Measurements from ENCODE around the gene KSR2.
"Not testable (repeated sequence)": the region's sequence is repeated elsewhere in the genome, so short reads cannot be mapped to it uniquely, and the experiment has no call there.

The KSR2 gene

DNA sequence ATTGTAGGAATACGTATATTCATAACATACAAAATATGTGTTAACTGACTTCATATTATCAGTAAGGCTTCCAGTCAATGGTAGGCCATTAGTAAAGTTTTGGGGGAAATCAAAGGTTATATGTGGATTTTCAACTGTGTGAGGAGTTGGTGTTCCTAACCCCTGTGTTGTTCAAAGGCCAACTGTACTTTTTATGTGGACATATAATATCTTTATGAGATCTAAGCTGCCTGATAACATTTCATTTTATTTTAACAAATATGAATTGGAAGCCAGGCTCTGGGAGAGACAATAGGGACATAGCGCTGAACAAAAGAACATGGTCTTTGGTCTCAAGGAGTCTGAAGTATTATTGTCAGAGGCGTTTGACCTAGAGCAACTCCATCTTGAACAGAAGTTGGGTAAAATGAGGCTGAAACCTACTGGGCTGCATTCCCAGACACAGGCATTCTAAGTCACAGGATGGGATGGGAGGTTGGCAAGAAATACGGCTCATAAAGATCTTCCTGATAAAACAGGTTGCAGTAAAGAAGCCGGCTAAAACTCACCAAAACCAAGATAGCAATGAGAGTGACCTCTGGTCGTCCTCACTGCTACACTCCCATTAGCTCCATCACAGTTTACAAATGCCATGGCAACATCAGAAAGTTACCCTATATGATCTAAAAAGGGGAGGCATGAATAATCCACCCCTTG lies 147.2 kb downstream of the KSR2 start:
- no peak for DNase-seq (ENCODE audit: low read depth)

DNA sequence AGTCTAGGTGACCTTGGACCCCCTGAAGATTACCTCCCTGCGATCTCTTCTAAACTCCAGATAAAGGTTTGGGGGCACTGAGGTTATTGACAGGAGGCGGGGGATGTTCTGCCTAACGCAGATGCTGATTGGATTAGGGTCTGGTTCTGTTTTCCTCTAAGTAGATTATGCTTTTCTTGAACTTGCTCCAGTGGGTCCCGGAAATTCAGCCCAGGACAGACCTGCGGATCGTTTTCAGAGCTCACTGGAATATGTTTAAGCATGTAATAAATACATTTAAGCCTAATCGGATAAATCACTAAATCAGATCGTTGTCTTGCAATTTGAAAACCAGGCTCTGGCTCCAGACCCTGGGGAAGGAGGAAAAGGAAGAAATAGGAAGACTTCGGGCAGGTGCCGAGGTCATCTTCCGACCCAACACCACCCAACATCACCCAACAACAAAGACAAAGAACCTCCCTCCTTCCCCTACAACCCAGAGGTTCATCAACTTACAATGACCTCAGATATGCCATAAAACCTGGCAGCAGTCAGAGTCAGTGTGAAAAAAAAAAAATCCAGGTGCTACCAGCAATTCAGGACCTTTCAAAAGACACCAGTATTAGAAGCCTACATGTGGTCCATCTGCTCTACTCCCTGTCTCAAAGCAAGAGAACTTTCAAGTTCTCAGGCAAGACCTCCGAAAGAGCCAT lies 148.4 kb downstream of the KSR2 start:
- no peak for DNase-seq (ENCODE audit: low read depth)

DNA sequence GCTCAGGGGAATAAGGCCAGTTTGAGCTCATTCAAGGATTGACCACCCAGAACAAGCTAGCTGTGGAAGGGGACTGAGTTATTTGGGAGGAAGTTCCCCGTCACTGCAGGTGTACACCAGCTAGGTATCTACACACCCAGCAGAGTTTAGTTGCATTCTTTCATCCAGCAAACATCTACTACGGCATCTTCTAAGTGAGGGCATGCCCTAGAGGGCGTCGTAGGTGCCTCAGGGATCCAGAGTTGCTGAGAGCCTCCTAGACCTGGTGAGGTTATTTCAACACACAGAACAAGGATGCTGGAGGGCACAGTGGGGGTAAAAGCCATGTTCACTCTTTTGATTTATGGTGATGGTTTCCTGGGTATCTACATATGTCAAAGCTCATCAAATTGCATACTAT lies 149.6 kb downstream of the KSR2 start:
- DNase-seq (ENCODE audit: low read depth), result no peak

DNA sequence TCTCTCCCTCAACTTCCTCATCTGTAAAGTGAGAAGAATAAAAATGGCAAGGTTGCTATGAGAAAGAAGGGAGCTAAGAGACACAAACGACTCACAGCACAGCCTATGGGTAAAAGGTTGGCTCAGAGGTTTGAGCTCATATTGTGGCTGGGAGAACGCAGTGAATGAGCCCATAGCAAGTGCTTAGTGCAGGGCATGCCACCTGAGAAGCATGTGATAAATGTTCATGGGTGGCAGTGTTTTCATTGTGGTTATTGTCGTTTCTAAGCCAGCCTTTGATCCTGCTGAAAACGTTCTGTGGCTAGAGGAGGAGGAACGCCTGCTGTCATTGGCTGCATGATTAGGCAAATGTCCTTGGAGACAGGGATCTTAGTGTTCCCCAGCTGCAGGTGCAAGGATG lies 150.4 kb downstream of the KSR2 start:
- DNase-seq (ENCODE audit: low read depth), result no peak

DNA sequence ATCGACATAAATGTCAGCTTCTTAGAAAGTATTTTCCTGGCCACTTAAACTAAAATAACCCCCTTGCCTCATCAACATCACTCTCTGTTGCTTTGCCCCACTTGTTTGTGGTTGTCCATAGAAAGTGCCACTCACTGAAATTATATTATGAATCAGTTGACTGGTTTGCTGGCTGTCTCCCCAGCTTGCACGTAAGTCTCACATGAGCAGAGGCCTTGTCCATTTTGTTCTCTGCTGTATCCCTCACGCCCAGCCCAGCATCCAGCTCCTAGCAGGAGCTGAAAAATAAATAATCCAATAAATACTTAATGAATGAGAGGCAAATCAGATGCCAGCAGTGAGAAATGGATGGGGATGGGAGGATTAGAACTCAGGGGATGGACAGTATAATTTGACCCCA lies 159.3 kb downstream of the KSR2 start:
- DNase-seq (ENCODE audit: low read depth), result no peak

DNA sequence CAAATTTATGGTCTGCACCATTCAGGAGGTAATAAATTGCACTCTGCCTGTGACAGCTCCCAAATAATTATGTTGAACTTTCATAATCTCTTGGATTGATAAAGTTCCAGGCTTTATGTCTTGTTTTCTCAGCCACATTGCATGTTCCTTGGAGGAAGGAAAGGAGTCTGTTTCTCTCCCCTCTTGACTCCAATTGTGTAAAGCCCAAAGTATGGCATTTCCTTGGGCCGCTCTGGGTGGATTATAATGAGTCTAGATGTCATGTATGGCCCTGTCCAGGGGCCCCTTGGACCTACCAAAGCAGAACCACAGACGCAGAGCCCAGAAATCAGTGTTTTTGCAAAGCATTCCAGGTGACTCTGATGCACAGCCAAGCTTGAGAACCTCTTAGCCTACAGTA lies 160.8 kb downstream of the KSR2 start:
- DNase-seq (ENCODE audit: low read depth), result no peak

GRCh38 chr12:117807355-117807754 lies 161.4 kb downstream of the KSR2 start:
- DNase-seq (ENCODE audit: low read depth), result no peak

DNA sequence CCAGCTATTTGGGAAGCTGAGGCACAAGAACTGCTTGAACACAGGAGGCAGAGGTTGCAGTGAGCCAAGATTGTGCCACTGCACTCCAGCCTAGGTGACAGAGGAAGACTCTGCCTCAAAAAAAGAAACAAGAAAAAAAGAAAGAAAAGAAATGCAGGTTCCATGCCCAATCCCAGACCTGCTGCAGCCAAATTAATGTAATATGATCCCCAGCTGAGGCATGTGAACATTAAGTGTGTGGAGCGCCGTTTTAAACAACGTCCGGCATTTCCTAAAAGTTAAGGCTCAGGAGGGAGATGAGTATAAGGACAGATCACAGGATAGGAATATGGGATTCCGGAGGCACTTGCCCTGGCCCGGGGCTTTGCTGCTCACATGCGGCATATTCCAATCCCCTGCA lies 162.9 kb downstream of the KSR2 start:
- no peak for DNase-seq (ENCODE audit: low read depth)

DNA sequence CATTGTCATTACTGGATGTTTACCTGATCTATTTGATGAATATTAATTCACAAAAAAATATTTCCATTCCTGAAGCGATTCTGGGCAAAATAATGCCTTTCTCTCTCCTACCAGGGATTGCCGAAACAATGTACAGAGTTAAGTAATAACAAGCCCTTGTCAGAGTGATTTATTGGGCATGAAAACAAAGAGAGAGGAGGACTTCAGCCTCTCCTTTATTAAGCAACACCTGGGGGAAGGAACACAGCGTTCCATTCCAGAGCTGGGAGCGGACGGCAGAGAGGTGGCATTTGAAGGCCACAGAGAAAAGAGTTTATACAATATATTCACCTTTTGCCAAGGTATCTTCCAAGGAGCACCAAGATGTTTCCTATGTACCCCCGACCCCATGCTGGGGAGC lies 165.8 kb downstream of the KSR2 start:
- no peak for DNase-seq (ENCODE audit: low read depth)

- DNase-seq (ENCODE audit: low read depth), result not testable (repeated sequence)
These were observed 168.1 kb downstream of the KSR2 start for GRCh38 chr12:117800711-117801110.

- no peak for DNase-seq (ENCODE audit: low read depth)
These were observed 171.6 kb downstream of the KSR2 start for GRCh38 chr12:117797202-117797601.

- DNase-seq (ENCODE audit: low read depth), result no peak
These were observed 175.8 kb downstream of the KSR2 start for GRCh38 chr12:117792877-117793424.

DNA sequence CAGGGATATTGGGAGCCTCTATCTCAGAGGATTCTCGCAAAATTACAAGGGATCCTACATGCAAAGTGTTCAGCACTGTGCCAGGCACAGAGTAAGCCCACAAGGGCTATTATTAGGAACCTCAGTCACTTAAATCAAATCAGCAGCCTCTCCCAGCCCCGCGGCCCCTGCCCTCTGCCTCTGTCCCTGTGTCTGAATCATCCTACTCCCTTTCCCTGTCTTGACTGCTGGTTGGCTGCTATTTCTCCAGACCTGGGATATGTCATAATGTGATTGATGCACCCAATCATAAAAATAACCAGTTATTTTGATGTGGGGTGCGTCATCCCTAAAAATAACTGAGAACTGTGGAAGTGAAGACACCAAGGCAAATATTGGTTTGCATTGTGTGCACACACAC lies 176.3 kb downstream of the KSR2 start:
- no peak for DNase-seq (ENCODE audit: low read depth)

DNA sequence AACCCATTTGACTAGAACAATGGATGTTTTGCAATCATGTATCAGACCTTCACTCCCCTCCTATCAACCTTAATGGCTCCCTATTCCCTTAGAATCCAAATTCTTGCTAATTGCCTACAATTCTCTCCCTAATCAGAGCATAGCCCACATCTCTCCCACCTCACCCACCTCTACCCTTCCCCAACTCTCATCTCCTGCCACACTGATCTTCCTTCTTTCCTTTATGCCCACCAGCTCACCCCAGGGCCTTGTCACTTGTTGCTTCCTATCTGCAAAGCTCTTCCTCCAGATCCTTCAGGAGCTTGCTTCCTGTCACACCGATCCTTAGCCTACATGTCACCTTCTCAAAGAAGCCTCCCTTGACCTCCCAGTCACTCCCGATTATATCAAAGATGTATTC lies 177.8 kb downstream of the KSR2 start:
- DNase-seq (ENCODE audit: low read depth), result no peak

DNA sequence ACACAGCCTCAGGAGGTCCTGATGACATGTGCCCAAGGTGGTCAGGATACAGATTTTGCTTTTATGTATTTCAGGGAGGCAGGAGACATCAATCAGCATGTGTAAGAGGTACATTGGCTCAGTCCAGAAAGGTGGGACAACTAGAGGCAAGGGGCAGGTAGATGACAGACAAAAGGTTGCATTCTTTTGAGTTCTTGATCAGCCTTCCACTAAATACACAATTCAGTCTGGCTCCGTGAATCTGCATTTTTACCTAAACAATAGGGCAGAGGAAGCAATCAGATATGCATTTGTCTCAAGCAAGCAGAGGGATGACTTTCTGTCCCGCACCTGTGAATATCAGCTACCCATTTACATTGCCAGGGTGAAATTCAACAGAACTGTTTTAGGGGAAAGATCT lies 178.6 kb downstream of the KSR2 start:
- DNase-seq (ENCODE audit: low read depth), result no peak

DNA sequence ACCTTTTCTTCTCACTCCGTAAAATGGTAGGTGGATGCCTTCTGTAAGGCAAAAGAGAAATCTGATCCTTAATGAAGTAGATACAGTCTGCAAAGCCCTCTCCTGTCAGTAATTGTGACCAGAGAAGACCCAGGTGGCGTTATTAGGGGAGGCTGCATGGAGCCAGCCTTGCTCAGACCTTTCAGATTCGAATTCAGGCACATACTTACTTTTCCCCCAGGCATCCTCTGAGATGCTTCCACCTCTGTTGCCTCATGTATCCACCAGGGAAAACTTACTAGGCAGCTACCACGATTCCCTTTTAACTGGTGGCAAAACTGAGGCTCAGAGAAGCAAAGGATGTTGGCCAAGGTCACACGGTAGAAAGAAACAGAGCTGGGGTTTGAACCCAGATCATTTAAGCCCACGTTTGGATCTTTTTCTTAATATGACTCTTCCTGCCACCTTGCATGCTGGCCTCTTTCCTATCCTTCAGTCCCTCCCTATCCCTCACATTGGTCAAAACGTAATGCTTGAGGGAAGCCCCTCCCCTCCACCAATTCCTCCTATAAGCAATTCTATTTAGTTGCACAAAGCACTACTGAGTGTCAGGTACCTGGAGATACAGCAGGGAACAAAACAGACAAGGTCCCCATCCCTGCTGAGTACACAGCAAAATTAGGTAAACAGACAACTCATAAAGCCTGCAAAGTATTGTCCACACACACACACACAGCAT lies 179.4 kb downstream of the KSR2 start:
- DNase-seq (ENCODE audit: low read depth), result no peak

- no peak for DNase-seq (ENCODE audit: low read depth)
These were observed 190.1 kb downstream of the KSR2 start for GRCh38 chr12:117778656-117779055.

GRCh38 chr12:117774941-117775775 lies 193.6 kb downstream of the KSR2 start:
- DNase-seq (ENCODE audit: low read depth), result no peak

DNA sequence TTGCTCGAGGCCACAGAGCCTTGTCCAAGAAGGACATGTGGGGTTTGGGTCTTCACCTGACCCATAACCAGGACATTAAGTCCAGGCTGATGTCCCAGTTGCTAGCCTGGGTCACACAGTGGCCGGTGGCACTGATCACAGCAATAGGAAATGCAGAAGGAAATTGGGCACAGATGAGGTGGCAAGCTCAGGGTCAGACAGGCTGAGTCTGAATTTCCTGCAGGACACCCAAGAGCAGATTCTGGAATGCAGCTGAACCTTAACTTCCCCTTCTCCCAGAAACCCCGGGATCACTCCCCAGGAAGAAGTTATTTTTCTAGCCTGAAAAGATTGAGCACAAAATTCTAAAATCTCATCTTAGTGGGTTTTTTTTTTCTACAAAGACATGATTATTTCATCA lies 199.9 kb downstream of the KSR2 start:
- no peak for DNase-seq (ENCODE audit: low read depth)

GRCh38 chr12:117766008-117766407 lies 202.8 kb downstream of the KSR2 start:
- DNase-seq (ENCODE audit: low read depth), result no peak

- no peak for DNase-seq (ENCODE audit: low read depth)
These were observed 206.6 kb downstream of the KSR2 start for GRCh38 chr12:117762143-117762542.

DNA sequence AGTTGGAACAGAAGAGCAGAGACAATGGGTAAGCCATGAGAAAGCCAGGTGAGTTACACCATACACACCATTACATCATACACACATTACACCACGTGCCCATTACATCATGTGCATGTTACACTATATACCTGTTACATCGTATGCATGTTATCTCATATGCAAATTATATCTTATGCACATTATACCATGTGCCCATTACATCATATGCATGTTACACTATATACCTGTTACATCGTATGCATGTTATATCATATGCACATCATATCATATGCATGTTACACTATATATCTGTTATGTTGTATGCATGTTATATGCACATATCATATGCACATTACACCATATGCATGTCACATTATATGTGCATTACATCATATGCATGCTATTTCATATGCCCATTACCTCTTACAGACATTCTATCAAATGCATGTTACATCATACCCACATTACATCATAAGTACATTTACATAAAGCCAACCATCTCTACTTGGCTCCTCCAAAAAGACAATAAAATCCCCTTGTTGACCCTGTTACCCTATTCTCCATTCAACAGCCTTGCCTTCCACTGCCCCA lies 207.2 kb downstream of the KSR2 start:
- no peak for DNase-seq (ENCODE audit: low read depth)
